Measurements from ENCODE around the gene KREMEN2. TPM values are rescaled to one million over a fixed set of nuclear protein-coding genes. Genes with fewer than 3 reads are reported as not detected.

KREMEN2 gene
- total and polyA plus RNA-seq, 9 of the 15 experiments (the other 6 are each of a cell fraction or from before 2014, with no cell fraction given): 0.04 to 7.7 (median 1.5) TPM; not detected in 1

GRCh38 chr16:2963723-2964474 is at the start of gene KREMEN2 (continued):
- TF ChIP-seq KDM1A (IDR thresholded peaks at IDR 0.05): peak in 1 of 2 experiments; percentile 63; a peak in 2 of 4 replicates
- peak; percentile 54 for TF ChIP-seq CCNT2 (IDR thresholded peaks at IDR 0.05; ENCODE audit: borderline replicate concordance, extremely low read depth, insufficient read length, low read depth, low read length)
- TF ChIP-seq ZNF436 (CRISPR knock-in tag; IDR thresholded peaks at IDR 0.05): no peak
- TF ChIP-seq CBX1 (IDR thresholded peaks at IDR 0.05; ENCODE audit: low read depth): 0 out of 2 replicates have a peak, but pooled peaks have one; percentile 25
- TF ChIP-seq JUN (IDR thresholded peaks at IDR 0.05; ENCODE audit: borderline replicate concordance, low read depth, low read length): no peak
- no peak; the same call in 1 of the 2 replicates for TF ChIP-seq JUN (CRISPR knock-in tag; IDR thresholded peaks at IDR 0.05; ENCODE audit: borderline replicate concordance)
- no peak for TF ChIP-seq RAD21 (CRISPR knock-in tag; conservative IDR thresholded peaks at IDR 0.05 in 1 of 2, IDR thresholded peaks at IDR 0.05 in 1 of 2)
- no peak for TF ChIP-seq GATAD2A (IDR thresholded peaks at IDR 0.05)
- TF ChIP-seq TBP (optimal IDR thresholded peaks at IDR 0.05; ENCODE audit: low read depth, low read length): peak; percentile 52
- peak; percentile 90; the same call in 1 of the 2 replicates for TF ChIP-seq EP400 (IDR thresholded peaks at IDR 0.05)
- no peak for TF ChIP-seq ZFP30 (CRISPR knock-in tag; IDR thresholded peaks at IDR 0.05; ENCODE audit: borderline replicate concordance)
- peak; percentile 63 for TF ChIP-seq MYC (IDR thresholded peaks at IDR 0.05; ENCODE audit: low read depth, low read length)
- no peak for TF ChIP-seq MYC (CRISPR knock-in tag; IDR thresholded peaks at IDR 0.05; ENCODE audit: borderline replicate concordance, low read depth)
- no peak for TF ChIP-seq PTRF (tag; IDR thresholded peaks at IDR 0.05)
- no peak for TF ChIP-seq HNRNPLL (IDR thresholded peaks at IDR 0.05; ENCODE audit: low read depth, low read length, poor library complexity, severe bottlenecking)
- TF ChIP-seq CLOCK (CRISPR knock-in tag; IDR thresholded peaks at IDR 0.05; ENCODE audit: borderline replicate concordance): no peak
- TF ChIP-seq ZNF696 (CRISPR knock-in tag; conservative IDR thresholded peaks at IDR 0.05): no peak
- no peak for TF ChIP-seq ZBTB1 (CRISPR knock-in tag; IDR thresholded peaks at IDR 0.05; ENCODE audit: borderline replicate concordance, low read depth)
- TF ChIP-seq ETS1 (conservative IDR thresholded peaks at IDR 0.05; ENCODE audit: control insufficient read depth, low read depth, low read length): peak; percentile 60; the same call in 1 of the 2 replicates
- TF ChIP-seq ZBTB7A (IDR thresholded peaks at IDR 0.05; ENCODE audit: borderline replicate concordance, control insufficient read depth, low read depth, low read length): peak; percentile 97
- peak; percentile 64; the same call in 1 of the 2 replicates for TF ChIP-seq NKRF (IDR thresholded peaks at IDR 0.05; ENCODE audit: borderline replicate concordance)

All from K562 (cell line).